ENCODE data around the gene CTSF. TPM values are rescaled to one million over a fixed set of nuclear protein-coding genes. Genes with fewer than 3 reads are reported as not detected.

CTSF gene
- total RNA-seq, 4 donors from 2014 or later = 61.6 to 114 (median 83.2) TPM

DNA sequence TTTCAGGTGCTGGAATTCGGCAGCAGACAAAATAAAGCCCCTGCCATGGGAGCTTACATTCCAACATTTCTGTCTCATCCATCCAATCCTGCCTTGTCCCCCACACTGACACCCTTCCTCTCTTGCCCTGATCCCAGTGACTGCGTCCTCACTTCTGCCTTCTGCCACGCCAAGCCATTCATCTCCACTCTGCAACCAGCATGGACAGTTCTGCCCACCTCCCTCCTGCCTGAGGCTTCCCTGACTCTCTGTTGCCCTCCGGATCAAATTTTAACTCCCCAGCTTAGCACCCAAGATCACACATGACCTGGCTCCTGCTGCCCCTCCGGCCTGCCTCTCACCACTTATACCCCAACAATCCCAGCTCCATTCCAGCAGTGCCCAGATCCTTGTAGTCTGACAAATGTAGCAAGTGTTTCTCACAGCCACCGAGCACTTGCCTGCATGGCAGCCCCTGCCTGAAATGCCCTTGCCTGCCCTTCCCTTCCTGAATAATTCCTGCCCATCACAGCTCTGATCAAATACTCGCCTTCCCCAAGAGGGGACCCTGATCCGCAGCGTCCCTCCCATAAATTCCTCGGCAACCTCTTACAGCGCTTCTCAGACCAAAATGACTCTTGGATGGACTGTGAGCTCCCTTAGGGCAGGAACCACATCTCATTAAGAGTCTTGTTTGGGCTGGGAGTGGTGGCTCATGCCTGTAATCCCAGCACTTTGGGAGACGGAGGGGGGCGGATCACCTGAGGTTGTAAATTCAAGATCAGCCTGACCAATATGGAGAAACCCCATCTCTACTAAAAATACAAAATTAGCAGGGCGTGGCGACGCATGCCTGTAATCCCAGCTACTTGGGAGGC is 19.4 kb downstream of the CTSF start:
- Histone ChIP-seq H3K27ac (no peak overlapping the region), H3K4me3 (no peak overlapping the region), H3K9me3 (no peaks in the 10 kb centered on the region), H3K27me3 (no peaks in the 10 kb centered on the region), H3K36me3 (no peaks in the 10 kb centered on the region), H3K4me1 (peaks cover 23% of the 10 kb centered on the region)
- DNase-seq (ENCODE audit: low spot score in 2 of 2) = no peak
- no peak for TF ChIP-seq POLR2AphosphoS5 (IDR thresholded peaks at IDR 0.05)
- no peak for TF ChIP-seq EP300 (IDR thresholded peaks at IDR 0.05)
- TF ChIP-seq POLR2A (IDR thresholded peaks at IDR 0.05) = no peak
- TF ChIP-seq, protein P1, sequence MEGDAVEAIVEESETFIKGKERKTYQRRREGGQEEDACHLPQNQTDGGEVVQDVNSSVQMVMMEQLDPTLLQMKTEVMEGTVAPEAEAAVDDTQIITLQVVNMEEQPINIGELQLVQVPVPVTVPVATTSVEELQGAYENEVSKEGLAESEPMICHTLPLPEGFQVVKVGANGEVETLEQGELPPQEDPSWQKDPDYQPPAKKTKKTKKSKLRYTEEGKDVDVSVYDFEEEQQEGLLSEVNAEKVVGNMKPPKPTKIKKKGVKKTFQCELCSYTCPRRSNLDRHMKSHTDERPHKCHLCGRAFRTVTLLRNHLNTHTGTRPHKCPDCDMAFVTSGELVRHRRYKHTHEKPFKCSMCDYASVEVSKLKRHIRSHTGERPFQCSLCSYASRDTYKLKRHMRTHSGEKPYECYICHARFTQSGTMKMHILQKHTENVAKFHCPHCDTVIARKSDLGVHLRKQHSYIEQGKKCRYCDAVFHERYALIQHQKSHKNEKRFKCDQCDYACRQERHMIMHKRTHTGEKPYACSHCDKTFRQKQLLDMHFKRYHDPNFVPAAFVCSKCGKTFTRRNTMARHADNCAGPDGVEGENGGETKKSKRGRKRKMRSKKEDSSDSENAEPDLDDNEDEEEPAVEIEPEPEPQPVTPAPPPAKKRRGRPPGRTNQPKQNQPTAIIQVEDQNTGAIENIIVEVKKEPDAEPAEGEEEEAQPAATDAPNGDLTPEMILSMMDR (IDR thresholded peaks at IDR 0.05) = no peak
- 52% methylated on average over 16 of the region's 16 CpGs for WGBS

DNA sequence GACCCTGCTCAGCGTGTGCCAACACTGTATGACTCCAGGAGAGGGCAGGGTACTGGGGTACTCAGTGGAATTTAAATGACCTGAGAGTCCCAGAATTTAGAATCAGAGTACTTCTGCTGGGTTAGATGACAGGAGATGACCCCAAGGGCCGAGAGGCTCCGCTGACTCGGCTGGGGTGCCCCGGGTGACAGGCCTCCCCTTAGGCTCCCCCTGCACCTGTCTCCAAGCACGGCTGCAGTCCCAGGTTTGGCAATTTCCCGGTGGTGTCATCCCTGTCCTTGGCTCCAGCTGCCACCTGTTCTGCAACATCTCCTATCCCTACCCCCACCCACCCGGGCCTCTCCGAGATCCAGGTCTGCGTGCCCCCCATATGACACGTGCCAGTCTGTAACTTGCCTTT is 20.4 kb downstream of the CTSF start:
- Histone ChIP-seq H3K9me3 (no peaks in the 10 kb centered on the region), H3K27me3 (no peaks in the 10 kb centered on the region), H3K4me3 (no peak overlapping the region), H3K4me1 (peaks cover 30% of the 10 kb centered on the region), H3K36me3 (peaks cover 4% of the 10 kb centered on the region), H3K27ac (no peak overlapping the region)
- WGBS = 32% methylated on average over 11 of the region's 11 CpGs
- no peak for DNase-seq (ENCODE audit: low spot score in 2 of 2)
- TF ChIP-seq POLR2A (IDR thresholded peaks at IDR 0.05) = no peak
- no peak for TF ChIP-seq EP300 (IDR thresholded peaks at IDR 0.05)
- TF ChIP-seq, protein P1 (IDR thresholded peaks at IDR 0.05) = no peak
- TF ChIP-seq POLR2AphosphoS5 (IDR thresholded peaks at IDR 0.05) = no peak

DNA sequence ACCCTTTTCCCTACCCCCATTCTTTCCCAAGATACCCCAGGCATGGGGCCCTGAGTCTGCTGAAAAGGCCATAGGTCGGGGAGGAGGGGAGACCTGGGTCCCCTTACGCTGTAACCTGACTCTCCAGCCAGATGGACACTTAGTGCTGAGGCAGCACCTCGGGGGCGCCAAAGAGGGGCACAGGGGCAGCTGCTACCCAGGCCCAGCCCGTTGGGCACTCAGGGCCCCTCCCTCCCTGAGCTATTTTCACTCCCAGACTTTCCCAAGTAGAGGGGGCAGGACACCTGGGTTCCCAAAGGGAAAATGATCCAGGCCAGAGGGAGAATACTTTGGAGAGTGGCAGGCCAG is 20.8 kb downstream of the CTSF start:
- Histone ChIP-seq H3K4me3 (no peak overlapping the region), H3K9me3 (no peaks in the 10 kb centered on the region), H3K36me3 (peaks cover 8% of the 10 kb centered on the region), H3K27ac (no peak overlapping the region), H3K27me3 (no peaks in the 10 kb centered on the region), H3K4me1 (peaks cover 32% of the 10 kb centered on the region)
- TF ChIP-seq, protein P1 (IDR thresholded peaks at IDR 0.05) = no peak
- no peak for TF ChIP-seq POLR2A (IDR thresholded peaks at IDR 0.05)
- 67% methylated on average over 3 of the region's 5 CpGs for WGBS
- DNase-seq (ENCODE audit: low spot score in 2 of 2) = no peak

DNA sequence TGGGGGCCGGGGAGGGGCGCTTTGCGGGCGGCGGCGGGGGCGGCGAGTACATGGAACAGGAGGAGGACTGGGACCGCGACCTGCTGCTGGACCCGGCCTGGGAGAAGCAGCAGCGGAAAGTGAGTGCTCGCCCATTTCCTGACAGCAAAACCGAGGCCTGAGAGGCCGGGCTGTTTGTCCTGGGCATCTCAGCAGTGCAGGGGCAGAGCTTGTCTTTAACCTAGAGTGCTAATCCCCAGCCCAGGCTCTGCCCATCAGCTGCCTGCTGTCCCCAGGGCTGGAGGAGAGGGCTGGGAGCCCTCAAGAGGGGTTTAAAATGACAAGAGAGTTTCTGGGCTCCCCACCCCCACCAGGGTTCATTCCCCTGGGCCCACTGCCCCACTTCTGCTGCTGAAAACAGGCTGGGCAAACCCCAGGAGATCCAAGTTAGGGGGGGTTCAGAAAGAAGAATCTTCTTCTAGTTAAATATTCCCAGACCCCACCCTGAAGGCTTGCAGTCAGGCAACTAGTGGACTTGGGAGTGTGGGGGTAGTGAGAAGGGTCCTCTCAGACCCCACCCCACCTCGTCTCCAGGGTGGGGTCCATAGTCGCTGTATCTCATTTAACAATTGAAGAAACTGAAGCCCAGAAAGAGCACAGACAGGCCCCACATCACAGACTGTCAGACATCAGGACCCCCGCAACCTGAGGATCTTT is 21.3 kb downstream of the CTSF start:
- H3K36me3 ChIP-seq = peaks cover 13% of the 10 kb centered on the region
- peaks cover 36% of the 10 kb centered on the region for H3K4me1 ChIP-seq
- no peak for DNase-seq (ENCODE audit: low spot score in 2 of 2)
- WGBS = 48% methylated on average over 6 of the region's 18 CpGs
- H3K4me3 ChIP-seq = peak overlapping the region; percentile 73
- no peaks in the 10 kb centered on the region for H3K27me3 ChIP-seq
- no peak overlapping the region for H3K27ac ChIP-seq
- TF ChIP-seq POLR2A (IDR thresholded peaks at IDR 0.05) (no peak), EP300 (IDR thresholded peaks at IDR 0.05) (no peak), POLR2AphosphoS5 (IDR thresholded peaks at IDR 0.05) (no peak)
- TF ChIP-seq, protein P1 (IDR thresholded peaks at IDR 0.05) = no peak
- H3K9me3 ChIP-seq = no peaks in the 10 kb centered on the region

DNA sequence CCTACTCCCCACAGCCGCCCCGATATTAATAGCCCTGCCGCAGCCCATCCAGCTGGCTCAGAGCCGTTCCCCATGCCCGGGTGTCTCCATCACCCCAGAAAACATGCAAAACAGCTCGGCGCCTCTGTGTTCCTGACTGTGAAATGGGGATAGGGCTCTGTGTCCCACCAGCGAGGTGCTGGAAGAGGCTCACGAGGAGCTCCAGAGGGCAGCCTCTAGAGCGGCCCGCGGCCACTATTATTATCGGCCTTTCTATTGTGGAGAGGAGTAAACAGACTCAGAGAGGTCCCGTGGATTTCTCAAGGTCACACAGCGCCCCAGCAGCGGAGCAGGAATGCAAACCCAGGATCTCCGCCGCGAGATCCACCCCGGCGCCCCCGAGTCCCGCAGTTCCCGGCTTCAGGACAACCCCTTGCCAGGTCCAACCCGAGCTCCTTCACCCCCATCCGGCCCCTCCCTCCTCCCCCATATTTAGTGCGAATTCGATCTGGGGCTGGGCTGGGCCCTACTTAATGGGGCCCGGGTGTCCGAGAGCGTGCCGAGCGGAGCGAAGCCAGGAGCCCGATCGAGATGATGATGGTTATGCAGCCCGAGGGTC is 21.9 kb downstream of the CTSF start, which contains the start of gene ACTN3:
Gene ACTN3, plus strand, starts transcription at position 536 of the 598 bp plus-strand sequence. Its CDS starts 35 bp downstream, at position 571.
- H3K9me3 ChIP-seq = no peaks in the 10 kb centered on the region
- WGBS = 0% methylated on average over 21 of the region's 37 CpGs
- no peak for DNase-seq (ENCODE audit: low spot score in 2 of 2)

More for the DNA sequence above, 21.9 kb downstream of the CTSF start, which contains the start of gene ACTN3:
- H3K27ac ChIP-seq = peak within 1 kb of the TSS; percentile 53
- peaks cover 36% of the 10 kb centered on the region for H3K4me1 ChIP-seq
- no peaks in the 10 kb centered on the region for H3K27me3 ChIP-seq
- peaks cover 17% of the 10 kb centered on the region for H3K36me3 ChIP-seq
- TF ChIP-seq EP300 (IDR thresholded peaks at IDR 0.05) (no peak), POLR2A (IDR thresholded peaks at IDR 0.05) (no peak), POLR2AphosphoS5 (IDR thresholded peaks at IDR 0.05) (no peak)
- TF ChIP-seq, protein P1 (IDR thresholded peaks at IDR 0.05) = no peak
- peak within 1 kb of the TSS; percentile 73 for H3K4me3 ChIP-seq

Measured in suprapubic skin (tissue), 4 donors.